ENCODE data around the gene COPG1.

COPG1 gene

GRCh38 chr3:129313665-129314385 is 64.4 kb downstream of the COPG1 start:
- no peak for DNase-seq (ENCODE audit: low read depth in 2 of 2)

- peak; percentile 53 to 58 for DNase-seq (ENCODE audit: low read depth in 2 of 2)
Observed at GRCh38 chr3:129314386-129315222, 65.2 kb downstream of the COPG1 start.

- DNase-seq (ENCODE audit: low read depth in 2 of 2) = peak in 1 of 2 donors; percentile 5
Observed at GRCh38 chr3:129315223-129315997, 66.0 kb downstream of the COPG1 start.

GRCh38 chr3:129315998-129316247 is 66.5 kb downstream of the COPG1 start:
- no peak for DNase-seq (ENCODE audit: low read depth in 2 of 2)

- peak; percentile 71 to 72 for DNase-seq (ENCODE audit: low read depth in 2 of 2)
Observed at GRCh38 chr3:129316248-129317013, 67.0 kb downstream of the COPG1 start.

- no peak for DNase-seq (ENCODE audit: low read depth in 2 of 2)
Observed at GRCh38 chr3:129317014-129317771, 67.8 kb downstream of the COPG1 start.

- no peak for DNase-seq (ENCODE audit: low read depth in 2 of 2)
Observed at GRCh38 chr3:129317848-129318247, 68.4 kb downstream of the COPG1 start.

- DNase-seq (ENCODE audit: low read depth in 2 of 2) = no peak
Observed at GRCh38 chr3:129318921-129319320, 69.5 kb downstream of the COPG1 start.

GRCh38 chr3:129320261-129320660 is 70.9 kb downstream of the COPG1 start:
- DNase-seq (ENCODE audit: low read depth in 2 of 2) = no peak

- no peak for DNase-seq (ENCODE audit: low read depth in 2 of 2)
Observed at GRCh38 chr3:129320825-129321487, 71.5 kb downstream of the COPG1 start.

- no peak for DNase-seq (ENCODE audit: low read depth in 2 of 2)
Observed at GRCh38 chr3:129321887-129322286, 72.5 kb downstream of the COPG1 start.

GRCh38 chr3:129323651-129324294 is 74.4 kb downstream of the COPG1 start:
- no peak for DNase-seq (ENCODE audit: low read depth in 2 of 2)

GRCh38 chr3:129324855-129325254 is 75.4 kb downstream of the COPG1 start:
- no peak for DNase-seq (ENCODE audit: low read depth in 2 of 2)

- no peak for DNase-seq (ENCODE audit: low read depth in 2 of 2)
Observed at GRCh38 chr3:129325383-129325782, 76.0 kb downstream of the COPG1 start.

- no peak for DNase-seq (ENCODE audit: low read depth in 2 of 2)
Observed at GRCh38 chr3:129326138-129326537, 76.7 kb downstream of the COPG1 start.

GRCh38 chr3:129326595-129326994 is 77.2 kb downstream of the COPG1 start:
- no peak for DNase-seq (ENCODE audit: low read depth in 2 of 2)

Data from stimulated activated CD8-positive, alpha-beta memory T cell treated with anti-CD3 and anti-CD28 coated beads, Interleukin-15, amount 100 ng/mL, for 48 hours (primary cell).